Liver (tissue), 9 donors: ENCODE data around the gene HRH3. TPM values are rescaled to one million over a fixed set of nuclear protein-coding genes. Genes with fewer than 3 reads are reported as not detected.
A peak's percentile ranks its signal among the peaks of the same experiment; 100 is the strongest.

Experiments used
- DNase-seq: peaks from one replicate; pipeline ENCODE4 v3.0.0-alpha.2; 2017; ENCODE audit warnings: low spot score
- H3K27ac ChIP-seq, 2 donors: one replicate each; pipeline ENCODE4 v1.7.0; 2013; ENCODE audit warnings: inconsistent platforms in 2 of 2, low read length in 2 of 2, control low read depth in 1 of 2, low read depth in 1 of 2, mild to moderate bottlenecking in 1 of 2
- H3K27me3 ChIP-seq, 4 donors: one replicate each; pipeline versions ENCODE4 v1.6.1 to v1.7.0; 2013; ENCODE audit warnings: low read length in 3 of 4, inconsistent platforms in 1 of 4, mild to moderate bottlenecking in 1 of 4, moderate library complexity in 1 of 4; ENCODE audit not compliant: control insufficient read depth in 4 of 4, insufficient read depth in 4 of 4
- H3K36me3 ChIP-seq, 4 donors: one replicate each; pipeline versions ENCODE4 v1.6.1 to v1.7.0; 2013; ENCODE audit warnings: low read length in 3 of 4, mild to moderate bottlenecking in 3 of 4, low read depth in 1 of 4, moderate library complexity in 1 of 4; ENCODE audit not compliant: control insufficient read depth in 4 of 4, insufficient read depth in 3 of 4
- H3K4me1 ChIP-seq, 4 donors: one replicate each; pipeline versions ENCODE4 v1.6.1 to v1.7.0; 2013; ENCODE audit warnings: low read length in 3 of 4, mild to moderate bottlenecking in 3 of 4, moderate library complexity in 1 of 4; ENCODE audit not compliant: control insufficient read depth in 4 of 4, insufficient read depth in 4 of 4
- H3K4me3 ChIP-seq, 3 donors: one replicate each; pipeline versions ENCODE4 v1.6.1 to v1.7.0; 2013; ENCODE audit warnings: low read length in 3 of 3, control low read depth in 1 of 3, low read depth in 1 of 3, mild to moderate bottlenecking in 1 of 3
- H3K9ac ChIP-seq, 2 donors: one replicate each; pipeline ENCODE4 v1.7.0; 2013; ENCODE audit warnings: low read length in 2 of 2, mild to moderate bottlenecking in 2 of 2, moderate library complexity in 2 of 2, control low read depth in 1 of 2, low read depth in 1 of 2
- H3K9me3 ChIP-seq, 4 donors: one replicate each; pipeline versions ENCODE4 v1.6.1 to v1.7.0; 2013; ENCODE audit warnings: low read length in 3 of 4; ENCODE audit not compliant: control insufficient read depth in 4 of 4
- EGR1 ChIP-seq, 2 donors: IDR thresholded peaks; 2 replicates each; pipeline ENCODE4 v1.6.1; 2016 to 2018; ENCODE audit warnings: antibody characterized with exemption in 2 of 2, low read depth in 2 of 2
- FOXA1 ChIP-seq: IDR thresholded peaks from 2 replicates; pipeline ENCODE4 v1.6.1; 2016; ENCODE audit warnings: antibody characterized with exemption
- FOXA2 ChIP-seq: IDR thresholded peaks from 2 replicates; pipeline ENCODE4 v1.6.1; 2016; ENCODE audit warnings: antibody characterized with exemption
- GABPA ChIP-seq, 2 donors: IDR thresholded peaks in 1 of 2; conservative IDR thresholded peaks in 1 of 2; 2 replicates each; pipeline ENCODE4 v1.6.1; 2016; ENCODE audit warnings: antibody characterized with exemption in 2 of 2, mild to moderate bottlenecking in 1 of 2, moderate library complexity in 1 of 2
- HNF4A ChIP-seq, 2 donors: conservative IDR thresholded peaks; 2 replicates each; pipeline ENCODE4 v1.6.1; 2016; ENCODE audit warnings: antibody characterized with exemption in 2 of 2, mild to moderate bottlenecking in 2 of 2
- HNF4G ChIP-seq: IDR thresholded peaks from 2 replicates; pipeline ENCODE4 v1.6.1; 2016; ENCODE audit warnings: antibody characterized with exemption
- JUND ChIP-seq, 2 donors: IDR thresholded peaks; 2 replicates each; pipeline ENCODE4 v1.6.1; 2016; ENCODE audit warnings: antibody characterized with exemption in 2 of 2
- NR2F2 ChIP-seq: IDR thresholded peaks from 2 replicates; pipeline ENCODE4 v1.6.1; 2016; ENCODE audit warnings: antibody characterized with exemption
- RAD21 ChIP-seq, 2 donors: IDR thresholded peaks; 2 replicates each; pipeline ENCODE4 v1.6.1; 2016; ENCODE audit warnings: antibody characterized with exemption in 2 of 2, mild to moderate bottlenecking in 2 of 2
- RXRA ChIP-seq, 2 donors: IDR thresholded peaks; 2 replicates each; pipeline ENCODE4 v1.6.1; 2017 to 2018; ENCODE audit warnings: antibody characterized with exemption in 2 of 2, mild to moderate bottlenecking in 1 of 2
- SP1 ChIP-seq: IDR thresholded peaks from 2 replicates; pipeline ENCODE4 v1.6.1; 2018; ENCODE audit warnings: antibody characterized with exemption, mild to moderate bottlenecking
- TAF1 ChIP-seq: conservative IDR thresholded peaks from 2 replicates; pipeline ENCODE4 v1.6.1; 2016; ENCODE audit warnings: antibody characterized with exemption, mild to moderate bottlenecking
- YY1 ChIP-seq: IDR thresholded peaks from 2 replicates; pipeline ENCODE4 v1.6.1; 2016; ENCODE audit warnings: antibody characterized with exemption, mild to moderate bottlenecking
- WGBS: extraction: QIAGEN DNeasy Blood & Tissue Kit; methylation state at CpG from one replicate; pipeline ENCODE4 v1.1.7; 2013; 5-methylcytosine and 5-hydroxymethylcytosine counted together
- polyA plus RNA-seq, 2 donors: library from polyadenylated mRNA; stranded (reverse) in 1 of 2; unstranded in 1 of 2; fragments of 200-250 nt in 1 of 2; fragments of >200 nt in 1 of 2; fragmentation: Nextera tagmentation in 1 of 2; extraction: Ambion mirVana in 1 of 2; gene quantifications; one replicate each; pipeline versions ENCODE4 v1.2.1 to v1.2.3, GENCODE V29; 2013 to 2015
- total RNA-seq, 2 donors: library from RNA; depleted of rRNA; stranded (reverse); fragments of >200 nt; gene quantifications; one replicate each; pipeline ENCODE4 v1.2.3, GENCODE V29; 2014
- TF ChIP-seq, protein P1 (sequence below): IDR thresholded peaks from 2 replicates; pipeline ENCODE4 v1.6.1; 2016; ENCODE audit warnings: antibody characterized with exemption
- TF ChIP-seq, protein P2 (sequence below): IDR thresholded peaks from 2 replicates; pipeline ENCODE4 v1.6.1; 2016; ENCODE audit warnings: antibody characterized with exemption
- TF ChIP-seq, protein P3 (sequence below): fragments of 150-350 bp; IDR thresholded peaks from 2 replicates; pipeline ENCODE4 v1.5.1; 2017; ENCODE audit warnings: improper control_type of control experiment, low read depth, low read length; ENCODE audit not compliant: missing input control
- TF ChIP-seq, protein P4 (sequence below): IDR thresholded peaks from 2 replicates; pipeline ENCODE4 v1.6.1; 2016; ENCODE audit warnings: antibody characterized with exemption
- TF ChIP-seq, protein P5 (sequence below): IDR thresholded peaks from 2 replicates; pipeline ENCODE4 v1.6.1; 2016; ENCODE audit warnings: antibody characterized with exemption, mild to moderate bottlenecking
- donor health status: healthy.
- donor health status: healthy.
- donor health status: healthy.
- donor health status: healthy.
- donor health status: healthy.

HRH3 gene
- total and polyA plus RNA-seq, 4 donors: not detected

DNA sequence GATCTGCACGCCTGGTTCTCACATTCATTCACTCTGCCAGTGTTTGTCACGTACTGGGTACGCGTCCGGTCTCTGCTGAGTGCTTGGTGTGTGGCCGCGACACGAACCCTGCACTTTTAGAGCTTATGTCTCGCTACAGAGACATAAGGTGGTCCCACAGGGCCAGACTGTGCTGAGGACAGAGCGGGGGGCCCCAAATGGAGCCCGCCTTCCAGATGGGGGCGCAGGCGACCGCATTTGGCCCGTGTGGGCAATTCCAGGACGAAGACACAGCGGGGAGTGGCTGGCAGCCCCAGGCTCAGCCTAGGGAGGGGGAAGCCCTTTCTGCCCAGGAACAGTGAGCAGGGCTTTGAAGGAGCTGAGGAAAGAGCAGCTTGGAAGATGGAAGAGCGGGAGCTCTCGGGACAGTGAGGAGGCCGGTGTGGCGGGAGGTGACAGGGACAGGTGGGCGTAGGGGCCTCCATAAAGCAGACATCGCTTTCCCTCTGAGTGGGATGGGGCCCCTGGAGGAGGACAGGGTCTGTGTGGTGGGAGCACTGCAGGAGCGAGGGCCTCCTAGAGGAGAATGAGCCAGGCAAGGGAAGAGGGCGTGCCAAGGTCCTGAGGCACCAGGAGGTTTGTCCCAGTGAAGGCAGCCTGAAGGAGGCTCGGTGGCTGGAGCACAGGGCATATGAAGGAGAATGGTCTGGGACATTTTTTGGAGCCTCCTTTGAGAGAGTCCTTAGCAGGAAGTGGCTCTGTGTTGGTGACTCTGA lies 45.0 kb downstream of the HRH3 start:
- DNase-seq: no peak
- H3K9ac ChIP-seq: no peak overlapping the region
- H3K36me3 ChIP-seq: peaks cover 0 to 19% (median 4%) of the 10 kb centered on the region in 4 donors
- H3K9me3 ChIP-seq: no peaks in the 10 kb centered on the region
- TF ChIP-seq RAD21 (IDR thresholded peaks at IDR 0.05): no peak
- TF ChIP-seq, protein P1, sequence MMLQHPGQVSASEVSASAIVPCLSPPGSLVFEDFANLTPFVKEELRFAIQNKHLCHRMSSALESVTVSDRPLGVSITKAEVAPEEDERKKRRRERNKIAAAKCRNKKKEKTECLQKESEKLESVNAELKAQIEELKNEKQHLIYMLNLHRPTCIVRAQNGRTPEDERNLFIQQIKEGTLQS: no peak
- TF ChIP-seq, protein P2, sequence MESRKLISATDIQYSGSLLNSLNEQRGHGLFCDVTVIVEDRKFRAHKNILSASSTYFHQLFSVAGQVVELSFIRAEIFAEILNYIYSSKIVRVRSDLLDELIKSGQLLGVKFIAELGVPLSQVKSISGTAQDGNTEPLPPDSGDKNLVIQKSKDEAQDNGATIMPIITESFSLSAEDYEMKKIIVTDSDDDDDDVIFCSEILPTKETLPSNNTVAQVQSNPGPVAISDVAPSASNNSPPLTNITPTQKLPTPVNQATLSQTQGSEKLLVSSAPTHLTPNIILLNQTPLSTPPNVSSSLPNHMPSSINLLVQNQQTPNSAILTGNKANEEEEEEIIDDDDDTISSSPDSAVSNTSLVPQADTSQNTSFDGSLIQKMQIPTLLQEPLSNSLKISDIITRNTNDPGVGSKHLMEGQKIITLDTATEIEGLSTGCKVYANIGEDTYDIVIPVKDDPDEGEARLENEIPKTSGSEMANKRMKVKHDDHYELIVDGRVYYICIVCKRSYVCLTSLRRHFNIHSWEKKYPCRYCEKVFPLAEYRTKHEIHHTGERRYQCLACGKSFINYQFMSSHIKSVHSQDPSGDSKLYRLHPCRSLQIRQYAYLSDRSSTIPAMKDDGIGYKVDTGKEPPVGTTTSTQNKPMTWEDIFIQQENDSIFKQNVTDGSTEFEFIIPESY: no peak
- no peak for TF ChIP-seq NR2F2
- TF ChIP-seq SP1: no peak
- TF ChIP-seq GABPA (IDR thresholded peaks at IDR 0.05 in 1 of 2, conservative IDR thresholded peaks at IDR 0.05 in 1 of 2): no peak
- no peak for TF ChIP-seq TAF1
- no peak for TF ChIP-seq FOXA1
- no peak for TF ChIP-seq FOXA2
- TF ChIP-seq RXRA (IDR thresholded peaks at IDR 0.05): no peak
- TF ChIP-seq, protein P3, sequence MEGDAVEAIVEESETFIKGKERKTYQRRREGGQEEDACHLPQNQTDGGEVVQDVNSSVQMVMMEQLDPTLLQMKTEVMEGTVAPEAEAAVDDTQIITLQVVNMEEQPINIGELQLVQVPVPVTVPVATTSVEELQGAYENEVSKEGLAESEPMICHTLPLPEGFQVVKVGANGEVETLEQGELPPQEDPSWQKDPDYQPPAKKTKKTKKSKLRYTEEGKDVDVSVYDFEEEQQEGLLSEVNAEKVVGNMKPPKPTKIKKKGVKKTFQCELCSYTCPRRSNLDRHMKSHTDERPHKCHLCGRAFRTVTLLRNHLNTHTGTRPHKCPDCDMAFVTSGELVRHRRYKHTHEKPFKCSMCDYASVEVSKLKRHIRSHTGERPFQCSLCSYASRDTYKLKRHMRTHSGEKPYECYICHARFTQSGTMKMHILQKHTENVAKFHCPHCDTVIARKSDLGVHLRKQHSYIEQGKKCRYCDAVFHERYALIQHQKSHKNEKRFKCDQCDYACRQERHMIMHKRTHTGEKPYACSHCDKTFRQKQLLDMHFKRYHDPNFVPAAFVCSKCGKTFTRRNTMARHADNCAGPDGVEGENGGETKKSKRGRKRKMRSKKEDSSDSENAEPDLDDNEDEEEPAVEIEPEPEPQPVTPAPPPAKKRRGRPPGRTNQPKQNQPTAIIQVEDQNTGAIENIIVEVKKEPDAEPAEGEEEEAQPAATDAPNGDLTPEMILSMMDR: no peak
- TF ChIP-seq, protein P4, sequence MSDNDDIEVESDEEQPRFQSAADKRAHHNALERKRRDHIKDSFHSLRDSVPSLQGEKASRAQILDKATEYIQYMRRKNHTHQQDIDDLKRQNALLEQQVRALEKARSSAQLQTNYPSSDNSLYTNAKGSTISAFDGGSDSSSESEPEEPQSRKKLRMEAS: no peak
- no peak for TF ChIP-seq HNF4G
- no peak for TF ChIP-seq HNF4A (conservative IDR thresholded peaks at IDR 0.05)
- TF ChIP-seq, protein P5, sequence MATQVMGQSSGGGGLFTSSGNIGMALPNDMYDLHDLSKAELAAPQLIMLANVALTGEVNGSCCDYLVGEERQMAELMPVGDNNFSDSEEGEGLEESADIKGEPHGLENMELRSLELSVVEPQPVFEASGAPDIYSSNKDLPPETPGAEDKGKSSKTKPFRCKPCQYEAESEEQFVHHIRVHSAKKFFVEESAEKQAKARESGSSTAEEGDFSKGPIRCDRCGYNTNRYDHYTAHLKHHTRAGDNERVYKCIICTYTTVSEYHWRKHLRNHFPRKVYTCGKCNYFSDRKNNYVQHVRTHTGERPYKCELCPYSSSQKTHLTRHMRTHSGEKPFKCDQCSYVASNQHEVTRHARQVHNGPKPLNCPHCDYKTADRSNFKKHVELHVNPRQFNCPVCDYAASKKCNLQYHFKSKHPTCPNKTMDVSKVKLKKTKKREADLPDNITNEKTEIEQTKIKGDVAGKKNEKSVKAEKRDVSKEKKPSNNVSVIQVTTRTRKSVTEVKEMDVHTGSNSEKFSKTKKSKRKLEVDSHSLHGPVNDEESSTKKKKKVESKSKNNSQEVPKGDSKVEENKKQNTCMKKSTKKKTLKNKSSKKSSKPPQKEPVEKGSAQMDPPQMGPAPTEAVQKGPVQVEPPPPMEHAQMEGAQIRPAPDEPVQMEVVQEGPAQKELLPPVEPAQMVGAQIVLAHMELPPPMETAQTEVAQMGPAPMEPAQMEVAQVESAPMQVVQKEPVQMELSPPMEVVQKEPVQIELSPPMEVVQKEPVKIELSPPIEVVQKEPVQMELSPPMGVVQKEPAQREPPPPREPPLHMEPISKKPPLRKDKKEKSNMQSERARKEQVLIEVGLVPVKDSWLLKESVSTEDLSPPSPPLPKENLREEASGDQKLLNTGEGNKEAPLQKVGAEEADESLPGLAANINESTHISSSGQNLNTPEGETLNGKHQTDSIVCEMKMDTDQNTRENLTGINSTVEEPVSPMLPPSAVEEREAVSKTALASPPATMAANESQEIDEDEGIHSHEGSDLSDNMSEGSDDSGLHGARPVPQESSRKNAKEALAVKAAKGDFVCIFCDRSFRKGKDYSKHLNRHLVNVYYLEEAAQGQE: no peak
- TF ChIP-seq EGR1 (IDR thresholded peaks at IDR 0.05; ENCODE audit: low read depth in 2 of 2): no peak
- TF ChIP-seq JUND (IDR thresholded peaks at IDR 0.05): no peak
- TF ChIP-seq YY1: no peak
- H3K4me3 ChIP-seq: no peak overlapping the region
- H3K27ac ChIP-seq: peak overlapping the region in 1 of 2 donors; percentile 97
- peaks cover 3 to 27% (median 8%) of the 10 kb centered on the region in 4 donors for H3K4me1 ChIP-seq
- no peaks in the 10 kb centered on the region for H3K27me3 ChIP-seq
- WGBS: 97% methylated on average over 26 of the region's 26 CpGs
